Kidney epithelial cell (primary cell): ENCODE data around the gene IL11. TPM values are rescaled to one million over a fixed set of nuclear protein-coding genes. Genes with fewer than 3 reads are reported as not detected.

Experiments used
- DNase-seq: peaks from one replicate; pipeline ENCODE4 v3.0.0-alpha.2; 2010; ENCODE audit warnings: low read depth
- H3K27me3 ChIP-seq: 2 replicates; pipeline ENCODE4 v1.6.0; 2011; ENCODE audit warnings: low read length; ENCODE audit not compliant: control insufficient read depth, insufficient read depth
- H3K36me3 ChIP-seq: 2 replicates; pipeline ENCODE4 v1.5.1; 2011; ENCODE audit warnings: low read length; ENCODE audit not compliant: control insufficient read depth, insufficient read depth
- H3K4me3 ChIP-seq: 2 replicates; pipeline ENCODE4 v1.5.1; 2011; ENCODE audit warnings: low read depth, mild to moderate bottlenecking, control low read depth, low read length
- CTCF ChIP-seq: IDR thresholded peaks from 2 replicates; pipeline ENCODE4 v1.5.1; 2011; ENCODE audit warnings: mild to moderate bottlenecking, moderate library complexity, low read length, control low read depth, inconsistent platforms; ENCODE audit not compliant: insufficient read depth, poor library complexity, severe bottlenecking
- total RNA-seq: library from RNA; depleted of rRNA; stranded (reverse); fragments of >200 nt; gene quantifications from 2 replicates; pipeline ENCODE4 v1.2.3, GENCODE V29; 2015

IL11 gene
- total RNA-seq, 1 donor from 2014 or later, result 32.1 TPM

GRCh38 chr19:55344444-55344843 lies 25.8 kb downstream of the IL11 start:
- no peak for TF ChIP-seq CTCF
- Histone ChIP-seq H3K27me3 (no peaks in the 10 kb centered on the region), H3K36me3 (peaks cover 1% of the 10 kb centered on the region), H3K4me3 (no peak overlapping the region)
- no peak for DNase-seq

- H3K36me3 ChIP-seq, result peaks cover 1% of the 10 kb centered on the region
- DNase-seq, result no peak
- no peak for TF ChIP-seq CTCF
- H3K27me3 ChIP-seq, result no peaks in the 10 kb centered on the region
- H3K4me3 ChIP-seq, result peak overlapping the region; percentile 23
These were observed 28.4 kb downstream of the IL11 start for GRCh38 chr19:55341595-55342531.

- no peak for TF ChIP-seq CTCF
- peaks cover 1% of the 10 kb centered on the region for H3K36me3 ChIP-seq
- DNase-seq, result no peak
These were observed 29.1 kb downstream of the IL11 start for GRCh38 chr19:55341171-55341588.

GRCh38 chr19:55340784-55341147 lies 29.5 kb downstream of the IL11 start:
- Histone ChIP-seq H3K36me3 (peaks cover 1% of the 10 kb centered on the region), H3K4me3 (peak overlapping the region; percentile 86), H3K27me3 (no peaks in the 10 kb centered on the region)
- DNase-seq, result no peak
- TF ChIP-seq CTCF, result peak; percentile 50

More at GRCh38 chr19:55341171-55341588, 29.1 kb downstream of the IL11 start:
- H3K27me3 ChIP-seq, result no peaks in the 10 kb centered on the region
- peak overlapping the region; percentile 86 for H3K4me3 ChIP-seq

GRCh38 chr19:55339889-55340783 lies 30.1 kb downstream of the IL11 start:
- no peak for DNase-seq
- no peak for TF ChIP-seq CTCF
- no peaks in the 10 kb centered on the region for H3K27me3 ChIP-seq
- H3K36me3 ChIP-seq, result peaks cover 1% of the 10 kb centered on the region
- peak overlapping the region; percentile 86 for H3K4me3 ChIP-seq
